Muscle layer of duodenum (tissue), 2 donors: ENCODE data around the gene NAV1.
"Not testable (repeated sequence)": the region's sequence is repeated elsewhere in the genome, so short reads cannot be mapped to it uniquely, and the experiment has no call there.

ENCODE experiments used
- H3K27ac ChIP-seq: one replicate; pipeline ENCODE4 v1.7.0; 2013; ENCODE audit warnings: mild to moderate bottlenecking, low read length
- H3K27me3 ChIP-seq: one replicate; pipeline ENCODE4 v1.7.0; 2013; ENCODE audit warnings: low read depth, mild to moderate bottlenecking, control low read depth, low read length
- H3K36me3 ChIP-seq, 2 donors: one replicate each; pipeline ENCODE4 v1.7.0; 2013; ENCODE audit warnings: low read length in 2 of 2, control low read depth in 1 of 2, mild to moderate bottlenecking in 1 of 2; ENCODE audit not compliant: insufficient read depth in 2 of 2, control insufficient read depth in 1 of 2
- H3K4me1 ChIP-seq, 2 donors: one replicate each; pipeline ENCODE4 v1.7.0; 2013; ENCODE audit warnings: low read length in 2 of 2, mild to moderate bottlenecking in 2 of 2, control low read depth in 1 of 2, moderate library complexity in 1 of 2; ENCODE audit not compliant: insufficient read depth in 2 of 2, control insufficient read depth in 1 of 2
- H3K4me3 ChIP-seq, 2 donors: one replicate each; pipeline ENCODE4 v1.7.0; 2013; ENCODE audit warnings: low read length in 2 of 2, low read depth in 1 of 2, mild to moderate bottlenecking in 1 of 2
- H3K9me3 ChIP-seq, 2 donors: one replicate each; pipeline ENCODE4 v1.7.0; 2013; ENCODE audit warnings: low read length in 2 of 2, control low read depth in 1 of 2, mild to moderate bottlenecking in 1 of 2; ENCODE audit not compliant: control insufficient read depth in 1 of 2
- donor health status: healthy.

NAV1 gene

GRCh38 chr1:201538612-201539551 is at the start of gene NAV1:
Gene NAV1, plus strand, starts transcription at chr1:201539127. Its CDS starts 83,758 bp downstream, at chr1:201622885.
- H3K4me1 ChIP-seq: peaks cover 12 to 29% of the 10 kb centered on the region in 2 donors
- H3K4me3 ChIP-seq: peak within 1 kb of the TSS; percentile 67 to 75
- peaks cover 5% of the 10 kb centered on the region for H3K27me3 ChIP-seq
- H3K36me3 ChIP-seq: peaks cover 0 to 5% of the 10 kb centered on the region in 2 donors
- peak within 1 kb of the TSS; percentile 47 for H3K27ac ChIP-seq
- no peaks in the 10 kb centered on the region for H3K9me3 ChIP-seq

- H3K27me3 ChIP-seq: no peaks in the 10 kb centered on the region
- no peaks in the 10 kb centered on the region for H3K9me3 ChIP-seq
- H3K36me3 ChIP-seq: peaks cover 55 to 65% of the 10 kb centered on the region in 2 donors
- H3K4me1 ChIP-seq: peaks cover 35 to 92% of the 10 kb centered on the region in 2 donors
- peak overlapping the region; percentile 47 for H3K27ac ChIP-seq
- peak overlapping the region in 1 of 2 donors; percentile 10 for H3K4me3 ChIP-seq
Observed at GRCh38 chr1:201489643-201490261, 49.2 kb upstream of the NAV1 start.

- no peaks in the 10 kb centered on the region for H3K9me3 ChIP-seq
- peaks cover 55 to 63% of the 10 kb centered on the region in 2 donors for H3K36me3 ChIP-seq
- no peaks in the 10 kb centered on the region for H3K27me3 ChIP-seq
- peak overlapping the region; percentile 5 for H3K27ac ChIP-seq
- peak overlapping the region in 1 of 2 donors; percentile 12 for H3K4me3 ChIP-seq
- peaks cover 42 to 99% of the 10 kb centered on the region in 2 donors for H3K4me1 ChIP-seq
Observed at GRCh38 chr1:201490708-201491131, 48.2 kb upstream of the NAV1 start.

DNA sequence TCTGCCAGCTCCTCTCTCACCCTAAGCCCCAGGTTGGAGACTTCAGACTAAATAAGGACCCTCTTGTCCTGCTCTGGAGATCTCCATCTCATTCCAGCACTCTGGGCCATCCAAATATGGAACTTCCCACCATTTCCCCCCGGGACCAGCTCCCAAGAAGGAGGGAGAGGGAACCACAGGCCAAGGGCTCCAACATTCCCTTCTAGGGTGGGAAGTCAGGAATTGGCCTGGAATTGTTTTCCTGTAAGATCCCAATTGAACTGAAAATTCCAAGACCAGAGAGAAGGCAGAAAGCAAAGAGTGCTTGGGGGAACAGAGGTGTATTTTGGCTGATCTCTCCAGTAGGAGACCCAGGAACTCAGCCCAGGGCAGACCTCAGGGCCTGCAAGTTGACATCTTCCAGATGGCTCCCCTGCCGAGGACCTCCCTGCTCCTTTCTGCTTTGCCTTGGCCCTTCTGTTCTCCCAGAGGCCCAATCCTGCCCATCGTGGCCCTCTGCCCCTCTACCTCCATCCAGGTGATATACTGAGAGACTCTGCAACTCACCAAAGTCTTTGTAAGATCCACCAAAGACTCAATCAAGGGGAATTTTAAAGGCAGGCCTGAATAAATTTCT is 46.9 kb upstream of the NAV1 start:
- H3K4me1 ChIP-seq: peaks cover 50 to 99% of the 10 kb centered on the region in 2 donors

GRCh38 chr1:201493026-201493656 is 45.8 kb upstream of the NAV1 start:
- H3K27ac ChIP-seq: peak overlapping the region; percentile 65
- peak overlapping the region in 1 of 2 donors; percentile 2 for H3K4me3 ChIP-seq
- H3K27me3 ChIP-seq, H3K9me3 ChIP-seq: not testable (repeated sequence)
- peaks cover 50 to 99% of the 10 kb centered on the region in 2 donors for H3K4me1 ChIP-seq
- peaks cover 37 to 55% of the 10 kb centered on the region in 2 donors for H3K36me3 ChIP-seq

More for the DNA sequence above, 46.9 kb upstream of the NAV1 start:
- Histone ChIP-seq H3K36me3 (peaks cover 45 to 61% of the 10 kb centered on the region in 2 donors), H3K27me3 (no peaks in the 10 kb centered on the region), H3K4me3 (no peak overlapping the region), H3K27ac (peak overlapping the region; percentile 65), H3K9me3 (no peaks in the 10 kb centered on the region)

- Histone ChIP-seq H3K4me1 (peaks cover 51 to 99% of the 10 kb centered on the region in 2 donors), H3K36me3 (peaks cover 38 to 50% of the 10 kb centered on the region in 2 donors)
Observed at GRCh38 chr1:201493757-201494617, 44.9 kb upstream of the NAV1 start.

DNA sequence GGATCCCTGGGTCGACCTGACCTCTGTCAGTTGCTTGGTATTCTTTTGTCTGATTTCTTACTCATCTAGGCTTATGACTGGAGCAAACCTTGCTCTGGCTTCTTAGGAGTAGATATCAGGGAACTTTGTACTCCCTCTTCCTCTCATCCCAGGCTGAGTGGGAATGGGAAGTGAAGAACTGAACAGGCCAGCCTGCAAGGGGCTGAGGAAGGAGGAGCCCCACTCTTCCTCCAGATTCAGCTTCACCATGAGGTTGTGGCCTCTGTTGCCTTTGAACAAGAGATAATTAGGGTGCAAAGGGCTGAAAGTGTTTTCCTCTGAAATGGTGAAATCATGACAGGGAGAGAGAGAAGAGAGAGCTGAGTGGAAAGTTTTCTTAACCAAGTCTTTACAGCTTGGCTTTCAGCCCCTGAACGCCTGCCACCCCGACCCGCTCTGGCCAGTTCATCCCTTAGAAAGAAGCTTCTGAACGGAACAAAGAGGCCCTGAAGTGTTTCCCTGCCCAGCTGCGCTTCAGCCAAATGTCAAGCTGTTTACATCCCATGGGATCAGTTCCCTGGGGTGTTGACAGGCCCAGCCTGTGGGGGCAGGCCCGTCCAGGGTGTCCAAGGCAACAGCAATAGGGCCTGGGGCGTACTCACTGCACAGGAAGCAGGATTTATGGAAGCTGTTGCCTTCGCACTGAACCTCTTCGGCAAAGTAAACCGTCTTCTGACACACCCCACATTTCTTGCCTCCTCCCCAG is 43.2 kb upstream of the NAV1 start:
- peaks cover 31 to 37% of the 10 kb centered on the region in 2 donors for H3K36me3 ChIP-seq
- no peaks in the 10 kb centered on the region for H3K27me3 ChIP-seq
- peak overlapping the region; percentile 81 for H3K27ac ChIP-seq
- H3K9me3 ChIP-seq: no peaks in the 10 kb centered on the region
- H3K4me3 ChIP-seq: peak overlapping the region in 1 of 2 donors; percentile 41
- H3K4me1 ChIP-seq: peaks cover 42 to 98% of the 10 kb centered on the region in 2 donors

More at GRCh38 chr1:201493757-201494617, 44.9 kb upstream of the NAV1 start:
- Histone ChIP-seq H3K27ac (peak overlapping the region; percentile 81), H3K9me3 (no peaks in the 10 kb centered on the region), H3K27me3 (no peaks in the 10 kb centered on the region), H3K4me3 (peak overlapping the region in 1 of 2 donors; percentile 16)

DNA sequence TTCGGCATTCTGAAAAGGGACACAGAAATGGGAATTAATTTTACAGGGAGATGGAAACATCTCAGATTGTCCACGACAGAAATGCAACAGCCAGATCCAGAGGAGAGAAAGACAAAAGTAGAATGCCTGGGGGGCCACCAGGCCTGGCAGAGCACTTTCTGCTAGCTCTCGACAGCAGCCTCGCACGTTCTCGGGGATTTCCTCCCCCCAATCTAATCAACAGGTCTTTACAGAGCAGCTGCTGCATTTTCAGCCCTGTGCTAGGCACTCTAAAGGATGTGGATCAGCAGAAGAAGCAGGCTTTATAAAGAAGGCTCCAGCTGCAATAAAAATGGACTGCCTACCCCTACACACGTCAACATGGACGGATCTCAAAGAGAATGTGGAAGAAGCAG is 42.6 kb upstream of the NAV1 start:
- H3K4me3 ChIP-seq: peak overlapping the region in 1 of 2 donors; percentile 41
- peak overlapping the region; percentile 81 for H3K27ac ChIP-seq
- H3K36me3 ChIP-seq: peaks cover 28 to 37% of the 10 kb centered on the region in 2 donors
- no peaks in the 10 kb centered on the region for H3K9me3 ChIP-seq
- H3K4me1 ChIP-seq: peaks cover 45 to 93% of the 10 kb centered on the region in 2 donors
- no peaks in the 10 kb centered on the region for H3K27me3 ChIP-seq

GRCh38 chr1:201497935-201498509 is 40.9 kb upstream of the NAV1 start:
- peak overlapping the region in 1 of 2 donors; percentile 20 for H3K4me3 ChIP-seq
- peak overlapping the region; percentile 52 for H3K27ac ChIP-seq
- H3K4me1 ChIP-seq: peaks cover 46 to 86% of the 10 kb centered on the region in 2 donors
- no peaks in the 10 kb centered on the region for H3K27me3 ChIP-seq
- H3K36me3 ChIP-seq: peaks cover 28 to 31% of the 10 kb centered on the region in 2 donors
- H3K9me3 ChIP-seq: no peaks in the 10 kb centered on the region
